ENCODE data around the gene HARBI1.

The HARBI1 gene

DNA sequence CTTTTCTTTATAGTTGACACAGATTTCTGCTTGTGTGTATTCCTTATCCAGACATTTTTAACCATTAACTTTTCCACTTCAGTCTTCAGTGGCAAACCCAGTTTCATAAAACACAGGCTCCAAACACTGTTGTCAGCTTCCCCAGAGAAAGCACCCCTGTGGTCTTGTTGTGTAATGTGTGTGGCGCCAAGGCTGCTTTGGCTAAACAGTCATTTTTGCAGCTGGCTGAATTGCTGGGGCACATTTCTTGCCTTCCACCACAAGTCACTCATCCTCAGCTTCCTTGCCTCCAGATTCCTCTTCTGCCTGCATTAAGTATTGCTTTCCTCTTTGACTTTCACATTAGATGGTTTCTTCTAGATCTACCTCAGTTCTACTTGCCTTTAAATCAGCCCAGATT is 42.9 kb upstream of the HARBI1 start:
- H3K4me3 ChIP-seq (ENCODE audit: low read depth, low read length), result no peak overlapping the region
- TF ChIP-seq CTCF (IDR thresholded peaks at IDR 0.05; ENCODE audit: low read depth, low read length), result no peak

DNA sequence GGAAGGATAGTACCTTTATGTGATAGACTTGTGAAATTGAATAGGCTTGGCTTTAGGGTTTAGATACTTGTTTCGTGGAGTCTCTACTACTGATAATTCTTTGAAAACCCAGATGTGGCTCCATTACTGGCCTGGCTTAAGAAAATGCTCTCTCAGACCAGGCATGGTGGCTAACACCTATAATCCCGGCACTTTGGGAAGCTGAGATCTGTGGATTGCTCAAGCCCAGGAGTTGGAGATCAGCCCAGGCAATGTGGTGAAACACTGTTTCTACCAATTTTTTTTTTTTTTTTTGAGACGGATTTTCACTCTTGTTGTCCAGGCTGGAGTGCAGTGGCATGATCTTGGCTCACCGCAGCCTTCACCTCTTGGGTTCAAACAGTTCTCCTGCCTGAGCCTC is 41.2 kb upstream of the HARBI1 start:
- no peak for TF ChIP-seq CTCF (IDR thresholded peaks at IDR 0.05; ENCODE audit: low read depth, low read length)
- H3K4me3 ChIP-seq (ENCODE audit: low read depth, low read length), result no peak overlapping the region

DNA sequence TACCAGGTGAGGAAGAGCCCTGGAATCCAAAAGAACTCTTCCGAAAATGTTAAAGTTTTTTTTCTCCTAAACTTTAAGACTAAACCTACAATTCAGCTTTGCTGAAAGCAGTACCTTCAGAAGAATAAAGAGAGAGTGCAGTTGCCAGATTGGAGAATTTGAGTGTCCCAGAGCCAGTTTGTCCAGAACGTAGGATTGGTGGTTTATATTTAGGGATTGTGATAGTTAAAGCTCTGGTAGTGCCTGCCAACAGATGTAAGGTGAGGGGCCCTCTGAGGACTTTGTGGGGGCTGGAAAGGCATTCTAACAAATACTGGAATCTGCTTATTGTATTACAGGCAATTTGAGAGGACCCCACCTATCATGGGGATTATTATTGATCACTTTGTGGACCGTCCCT is 40.2 kb upstream of the HARBI1 start:
- TF ChIP-seq CTCF (IDR thresholded peaks at IDR 0.05; ENCODE audit: low read depth, low read length), result no peak
- no peak overlapping the region for H3K4me3 ChIP-seq (ENCODE audit: low read depth, low read length)

DNA sequence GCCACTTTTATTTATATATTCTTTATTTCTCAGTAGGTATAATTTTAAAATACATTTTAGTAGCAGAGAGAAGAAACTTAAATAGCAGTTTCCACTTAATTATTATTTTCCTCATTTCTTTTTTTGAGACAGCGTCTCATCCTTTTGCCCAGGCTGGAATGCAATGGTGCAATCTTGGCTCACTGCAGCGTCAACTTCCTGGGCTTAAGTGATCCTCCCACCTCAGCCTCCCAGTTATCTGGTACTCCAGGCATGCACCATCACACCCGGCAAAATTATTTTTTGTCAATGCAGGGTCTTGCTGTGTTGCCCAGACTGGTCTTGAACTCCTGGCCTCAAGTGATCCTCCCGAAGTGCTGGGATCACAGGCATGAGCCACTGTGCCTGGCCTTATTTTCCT is 38.6 kb upstream of the HARBI1 start:
- TF ChIP-seq CTCF (IDR thresholded peaks at IDR 0.05; ENCODE audit: low read depth, low read length), result no peak
- no peak overlapping the region for H3K4me3 ChIP-seq (ENCODE audit: low read depth, low read length)

- no peak for TF ChIP-seq CTCF (IDR thresholded peaks at IDR 0.05; ENCODE audit: low read depth, low read length)
- no peak overlapping the region; the same call in 1 of the 2 replicates for H3K4me3 ChIP-seq (ENCODE audit: low read depth, low read length)
These were observed 32.2 kb upstream of the HARBI1 start for GRCh38 chr11:46649180-46649738.

GRCh38 chr11:46643986-46644385 is 27.0 kb upstream of the HARBI1 start:
- no peak for TF ChIP-seq CTCF (IDR thresholded peaks at IDR 0.05; ENCODE audit: low read depth, low read length)
- H3K4me3 ChIP-seq (ENCODE audit: low read depth, low read length), result no peak overlapping the region

GRCh38 chr11:46643531-46643930 is 26.5 kb upstream of the HARBI1 start:
- H3K4me3 ChIP-seq (ENCODE audit: low read depth, low read length), result no peak overlapping the region
- TF ChIP-seq CTCF (IDR thresholded peaks at IDR 0.05; ENCODE audit: low read depth, low read length), result no peak

Measured in WI38 (cell line).